H1 (cell line): ENCODE measurements around the gene ATP4A. TPM values are rescaled to one million over a fixed set of nuclear protein-coding genes. Genes with fewer than 3 reads are reported as not detected.

Experiments
- ASH2L ChIP-seq: fragments of 200-600, 300-600 bp; sonication (generic); IDR thresholded peaks from one replicate; pipeline ENCODE4 v1.7.1; 2017; ENCODE audit warnings: low read length
- BRCA1 ChIP-seq: IDR thresholded peaks from 2 replicates; pipeline ENCODE4 v1.6.1; 2012; ENCODE audit warnings: low read depth, low read length, improper control_type of control experiment
- CEBPB ChIP-seq: IDR thresholded peaks from 2 replicates; pipeline ENCODE4 v1.6.1; 2012; ENCODE audit warnings: low read depth, low read length
- CHD2 ChIP-seq: IDR thresholded peaks from 2 replicates; pipeline ENCODE4 v1.6.1; 2012; ENCODE audit warnings: low read length, improper control_type of control experiment
- EP300 ChIP-seq, 2 experiments: IDR thresholded peaks; 1 replicate in 1 of 2; 2 replicates in 1 of 2; pipeline ENCODE4 v1.6.1; 2011 to 2012; ENCODE audit warnings: low read depth in 2 of 2, low read length in 2 of 2, mild to moderate bottlenecking in 2 of 2, borderline replicate concordance in 1 of 2, inconsistent platforms in 1 of 2, moderate library complexity in 1 of 2
- FOSL1 ChIP-seq: IDR thresholded peaks from 2 replicates; pipeline ENCODE4 v1.6.1; 2011; ENCODE audit warnings: mild to moderate bottlenecking, low read depth, low read length, moderate library complexity; ENCODE audit not compliant: insufficient read depth
- HDAC2 ChIP-seq, 2 experiments: fragments of 300-600 bp in 1 of 2; sonication (generic) in 1 of 2; IDR thresholded peaks; 2 replicates each; pipeline ENCODE4 v1.6.1; 2011 to 2012; ENCODE audit warnings: low read depth in 2 of 2, low read length in 2 of 2, mild to moderate bottlenecking in 2 of 2, moderate library complexity in 2 of 2, borderline replicate concordance in 1 of 2, inconsistent platforms in 1 of 2
- JUN ChIP-seq: IDR thresholded peaks from 2 replicates; pipeline ENCODE4 v1.6.1; 2011; ENCODE audit warnings: low read depth, mild to moderate bottlenecking, improper control_type of control experiment, low read length
- JUND ChIP-seq: IDR thresholded peaks from 2 replicates; pipeline ENCODE4 v1.6.1; 2011; ENCODE audit warnings: mild to moderate bottlenecking, improper control_type of control experiment, low read length
- KDM4A ChIP-seq: IDR thresholded peaks from one replicate; pipeline ENCODE4 v1.7.1; 2012; ENCODE audit warnings: low read depth, mild to moderate bottlenecking, moderate library complexity, low read length, inconsistent platforms; ENCODE audit not compliant: severe bottlenecking
- MAFK ChIP-seq: IDR thresholded peaks from 2 replicates; pipeline ENCODE4 v1.6.1; 2012; ENCODE audit warnings: low read depth, mild to moderate bottlenecking, improper control_type of control experiment, low read length
- MAX ChIP-seq: IDR thresholded peaks from 2 replicates; pipeline ENCODE4 v1.6.1; 2012; ENCODE audit warnings: inconsistent platforms
- NRF1 ChIP-seq: IDR thresholded peaks from 2 replicates; pipeline ENCODE4 v1.6.1; 2011; ENCODE audit warnings: mild to moderate bottlenecking, low read depth, low read length, improper control_type of control experiment
- SAP30 ChIP-seq: fragments of 300-600 bp; sonication (generic); IDR thresholded peaks from 2 replicates; pipeline ENCODE4 v1.7.1; 2012; ENCODE audit warnings: low read length, moderate library complexity, mild to moderate bottlenecking, inconsistent platforms; ENCODE audit not compliant: insufficient read depth, insufficient replicate concordance
- SP1 ChIP-seq: IDR thresholded peaks from 2 replicates; pipeline ENCODE4 v1.6.1; 2011; ENCODE audit warnings: low read depth, low read length
- SP2 ChIP-seq: IDR thresholded peaks from 2 replicates; pipeline ENCODE4 v1.6.1; 2012; ENCODE audit warnings: mild to moderate bottlenecking, low read length, inconsistent platforms
- SP4 ChIP-seq: IDR thresholded peaks from 2 replicates; pipeline ENCODE4 v1.6.1; 2012; ENCODE audit warnings: low read length, inconsistent platforms
- SRF ChIP-seq: IDR thresholded peaks from 2 replicates; pipeline ENCODE4 v1.6.1; 2011; ENCODE audit warnings: mild to moderate bottlenecking, low read depth, low read length, moderate library complexity
- SUZ12 ChIP-seq: fragments of 200-600 bp; sonication (generic); IDR thresholded peaks from 2 replicates; pipeline ENCODE4 v1.6.1; 2012; ENCODE audit warnings: mild to moderate bottlenecking, inconsistent platforms, low read length, moderate library complexity, mixed read lengths
- TAF7 ChIP-seq: optimal IDR thresholded peaks from 2 replicates; pipeline ENCODE3; 2011; ENCODE audit warnings: low read depth, mild to moderate bottlenecking, inconsistent platforms, low read length, moderate library complexity, borderline replicate concordance
- TCF12 ChIP-seq: IDR thresholded peaks from 2 replicates; pipeline ENCODE4 v1.6.1; 2011; ENCODE audit warnings: low read depth, mild to moderate bottlenecking, low read length
- TEAD4 ChIP-seq: IDR thresholded peaks from 2 replicates; pipeline ENCODE4 v1.6.1; 2012; ENCODE audit warnings: low read depth, low read length, inconsistent platforms, mixed read lengths
- polyA plus RNA-seq, 7 experiments: library from polyadenylated mRNA; depleted of rRNA in 3 of 7; stranded (reverse) in 5 of 7; unstranded in 2 of 7; fragments of >200 nt in 5 of 7; fragments of 200-250 nt in 2 of 7; gene quantifications; 1 replicate in 5 of 7; 2 replicates in 1 of 7; 4 replicates in 1 of 7; pipeline versions ENCODE4 v1.2.1 to v1.2.3, GENCODE V29; 2011 to 2013; ENCODE audit warnings: missing spikeins in 2 of 7, mixed read lengths in 2 of 7
- total RNA-seq: library from RNA; stranded (reverse); fragmentation: NEBNext Ultra II Directional; extraction: Animal tissue kit (Norgen Biotek cat#: 25700); gene quantifications from 2 replicates; pipeline ENCODE4 v1.2.1, GENCODE V29; 2021
- TF ChIP-seq, protein P1 (sequence below): IDR thresholded peaks from 2 replicates; pipeline ENCODE4 v1.6.1; 2011; ENCODE audit warnings: low read length, improper control_type of control experiment

Gene ATP4A
- total and polyA plus RNA-seq, 2 of the 8 experiments (the other 6 are each of a cell fraction or from before 2014, with no cell fraction given), result 0.50 to 1.2 TPM

- no peak for TF ChIP-seq NRF1
- TF ChIP-seq TEAD4, result peak; percentile 99
- no peak for TF ChIP-seq SP2
- peak; percentile 58 for TF ChIP-seq ASH2L
- peak; percentile 36 for TF ChIP-seq KDM4A
- no peak; the same call in 1 of the 2 replicates for TF ChIP-seq BRCA1
- no peak for TF ChIP-seq SUZ12
- TF ChIP-seq, protein P1, sequence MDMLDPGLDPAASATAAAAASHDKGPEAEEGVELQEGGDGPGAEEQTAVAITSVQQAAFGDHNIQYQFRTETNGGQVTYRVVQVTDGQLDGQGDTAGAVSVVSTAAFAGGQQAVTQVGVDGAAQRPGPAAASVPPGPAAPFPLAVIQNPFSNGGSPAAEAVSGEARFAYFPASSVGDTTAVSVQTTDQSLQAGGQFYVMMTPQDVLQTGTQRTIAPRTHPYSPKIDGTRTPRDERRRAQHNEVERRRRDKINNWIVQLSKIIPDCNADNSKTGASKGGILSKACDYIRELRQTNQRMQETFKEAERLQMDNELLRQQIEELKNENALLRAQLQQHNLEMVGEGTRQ, result no peak
- 0 out of 4 replicates have a peak, but pooled peaks have one; percentile 2 to 5 for TF ChIP-seq HDAC2 (IDR thresholded peaks at IDR 0.05; ENCODE audit: borderline replicate concordance in 1 of 2, low read depth in 2 of 2, low read length in 2 of 2)
- TF ChIP-seq SP4, result peak; percentile 59; the same call in 1 of the 2 replicates
- TF ChIP-seq MAFK, result no peak
- peak in 1 of 2 experiments; percentile 56; a peak in 1 of 3 replicates for TF ChIP-seq EP300 (IDR thresholded peaks at IDR 0.05; ENCODE audit: borderline replicate concordance in 1 of 2, low read depth in 2 of 2, low read length in 2 of 2)
- TF ChIP-seq CEBPB, result peak; percentile 69
- peak; percentile 82 for TF ChIP-seq TAF7
- peak; percentile 35; the same call in 1 of the 2 replicates for TF ChIP-seq MAX
- TF ChIP-seq SAP30, result no peak
- TF ChIP-seq SRF, result 0 out of 2 replicates have a peak, but pooled peaks have one; percentile 5
- TF ChIP-seq CHD2, result no peak; the same call in 1 of the 2 replicates
- no peak for TF ChIP-seq JUN
- TF ChIP-seq TCF12, result 0 out of 2 replicates have a peak, but pooled peaks have one; percentile 63
- TF ChIP-seq JUND, result peak; percentile 12; the same call in 1 of the 2 replicates
- no peak for TF ChIP-seq FOSL1
- TF ChIP-seq SP1, result peak; percentile 66; the same call in 1 of the 2 replicates
Observed at GRCh38 chr19:35509861-35510625, 53.4 kb downstream of the ATP4A start (continued).
